Measurements from ENCODE around the gene FSIP1. TPM values are rescaled to one million over a fixed set of nuclear protein-coding genes. Genes with fewer than 3 reads are reported as not detected.

The FSIP1 gene
- total RNA-seq, 5 donors from 2014 or later (not counting 1 experiment from before 2014, with no cell fraction given): 0.30 to 1.0 (median 0.43) TPM

DNA sequence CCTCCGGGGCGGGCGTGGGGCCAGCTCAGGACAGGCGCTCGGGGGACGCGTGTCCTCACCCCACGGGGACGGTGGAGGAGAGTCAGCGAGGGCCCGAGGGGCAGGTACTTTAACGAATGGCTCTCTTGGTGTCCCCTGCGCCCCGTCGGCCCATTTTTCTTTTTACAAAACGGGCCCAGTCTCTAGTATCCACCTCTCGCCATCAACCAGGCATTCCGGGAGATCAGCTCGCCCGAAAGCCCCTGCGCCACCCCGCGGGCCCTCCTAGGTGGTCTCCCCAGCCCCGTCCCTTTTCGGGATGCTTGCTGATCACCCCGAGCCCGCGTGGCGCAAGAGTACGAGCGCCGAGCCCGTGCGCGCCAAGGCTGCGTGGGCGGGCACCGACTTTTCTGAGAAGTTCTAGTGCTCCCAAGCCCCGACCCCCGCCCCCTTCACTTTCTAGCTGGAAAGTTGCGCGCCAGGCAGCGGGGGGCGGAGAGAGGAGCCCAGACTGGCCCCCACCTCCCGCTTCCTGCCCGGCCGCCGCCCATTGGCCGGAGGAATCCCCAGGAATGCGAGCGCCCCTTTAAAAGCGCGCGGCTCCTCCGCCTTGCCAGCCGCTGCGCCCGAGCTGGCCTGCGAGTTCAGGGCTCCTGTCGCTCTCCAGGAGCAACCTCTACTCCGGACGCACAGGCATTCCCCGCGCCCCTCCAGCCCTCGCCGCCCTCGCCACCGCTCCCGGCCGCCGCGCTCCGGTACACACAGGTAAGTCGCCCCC is 202.0 kb downstream of the FSIP1 start, which contains the start of gene THBS1:
TSS of gene THBS1 (plus strand) at position 595 of the 757 bp plus-strand sequence. CDS start 779 bp downstream, outside the sequence.
- no peak within 1 kb of the TSS for H3K27ac ChIP-seq (ENCODE audit: low read length)
- peak within 1 kb of the TSS; percentile 69 to 78 (median 71) for H3K4me3 Mint-ChIP-seq
- ChIA-PET CTCF (interaction anchor here (0.6 to 1.4 kb wide), 7 partner anchors 9 to 1234 kb away, joined by 3 to 11 read pairs (median 3); no protein-coding TSS in a partner anchor), POLR2A (interaction anchor here in 1 of 2 donors (0.6 kb wide), 1 partner anchor 47 kb away, joined by 4 read pairs; no protein-coding TSS in a partner anchor)
- peaks cover 0 to 24% of the 10 kb centered on the region in 2 experiments for H3K4me1 ChIP-seq (ENCODE audit: control insufficient read depth in 1 of 2, extremely low read depth in 1 of 2, insufficient read depth in 2 of 2, low read length in 2 of 2)
- peak within 1 kb of the TSS; percentile 55 to 58 for H3K4me3 ChIP-seq (ENCODE audit: control insufficient read depth in 1 of 2, extremely low read depth in 1 of 2, low read length in 1 of 2)
- peaks cover 16 to 47% (median 21%) of the 10 kb centered on the region in 3 donors for H3K4me1 Mint-ChIP-seq
- H3K9me3 Mint-ChIP-seq: no peaks in the 10 kb centered on the region
- H3K36me3 Mint-ChIP-seq: no peaks in the 10 kb centered on the region
- H3K27ac Mint-ChIP-seq: peak within 1 kb of the TSS; percentile 28 to 53
- DNase-seq (peak in 9 of 35 experiments; percentile 7 to 38 (median 15)), ATAC-seq (replicated peaks in 1 of 4) (peak; percentile 35 to 51 (median 44))
- WGBS (ENCODE audit: insufficient coverage): under 1% methylated on average over 70 of the region's 74 CpGs
- peaks cover 0 to 36% of the 10 kb centered on the region in 2 experiments for H3K27me3 ChIP-seq (replicated peaks in 1 of 2; ENCODE audit: control insufficient read depth in 2 of 2, extremely low read depth in 1 of 2, insufficient read depth in 2 of 2, low read length in 1 of 2)
- peaks cover 38 to 57% of the 10 kb centered on the region in 2 donors for H3K27me3 Mint-ChIP-seq
- H3K36me3 ChIP-seq (ENCODE audit: control insufficient read depth in 2 of 2, extremely low read depth in 1 of 2, insufficient read depth in 1 of 2, low read length in 1 of 2): no peaks in the 10 kb centered on the region
- no peaks in the 10 kb centered on the region for H3K9me3 ChIP-seq

DNA sequence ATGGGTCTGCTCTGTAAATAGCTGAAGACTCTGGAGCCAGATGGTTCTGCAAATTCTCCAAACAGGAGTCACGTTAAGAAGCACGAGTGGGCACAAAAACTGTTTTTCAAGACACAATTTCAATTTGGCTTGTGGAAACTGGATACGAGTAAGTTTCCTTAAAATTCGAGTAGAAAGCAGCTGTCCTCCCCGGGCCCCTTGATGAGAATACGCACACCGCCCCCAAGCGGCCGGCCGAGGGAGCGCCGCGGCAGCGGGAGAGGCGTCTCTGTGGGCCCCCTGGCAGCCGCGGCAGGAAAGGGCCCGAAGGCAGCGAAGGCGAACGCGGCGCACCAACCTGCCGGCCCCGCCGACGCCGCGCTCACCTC is 202.5 kb downstream of the FSIP1 start:
- H3K27me3 ChIP-seq (replicated peaks in 1 of 2; ENCODE audit: control insufficient read depth in 2 of 2, extremely low read depth in 1 of 2, insufficient read depth in 2 of 2, low read length in 1 of 2): peaks cover 0 to 40% of the 10 kb centered on the region in 2 experiments
- ATAC-seq (replicated peaks in 1 of 4) (peak; percentile 83 to 90 (median 88)), DNase-seq (peak; percentile 56 to 88 (median 79))
- no peak overlapping the region for H3K27ac ChIP-seq (ENCODE audit: low read length)
- WGBS (ENCODE audit: insufficient coverage): 2% methylated on average over 29 of the region's 29 CpGs
- peaks cover 0 to 24% of the 10 kb centered on the region in 2 experiments for H3K4me1 ChIP-seq (ENCODE audit: control insufficient read depth in 1 of 2, extremely low read depth in 1 of 2, insufficient read depth in 2 of 2, low read length in 2 of 2)
- Mint-ChIP-seq H3K9me3 (no peaks in the 10 kb centered on the region), H3K27ac (no peak overlapping the region), H3K36me3 (no peaks in the 10 kb centered on the region), H3K4me1 (peaks cover 16 to 47% (median 18%) of the 10 kb centered on the region in 3 donors), H3K27me3 (peaks cover 41 to 63% of the 10 kb centered on the region in 2 donors), H3K4me3 (peak overlapping the region; percentile 59 to 78 (median 71))
- ChIA-PET POLR2A (no interaction called here), CTCF (interaction anchor here (0.6 to 1.4 kb wide), 10 partner anchors 10 to 1233 kb away, joined by 3 to 11 read pairs (median 3); no protein-coding TSS in a partner anchor)
- no peaks in the 10 kb centered on the region for H3K9me3 ChIP-seq
- no peaks in the 10 kb centered on the region for H3K36me3 ChIP-seq (ENCODE audit: control insufficient read depth in 2 of 2, extremely low read depth in 1 of 2, insufficient read depth in 1 of 2, low read length in 1 of 2)
- peak overlapping the region; percentile 55 to 58 for H3K4me3 ChIP-seq (ENCODE audit: control insufficient read depth in 1 of 2, extremely low read depth in 1 of 2, low read length in 1 of 2)

DNA sequence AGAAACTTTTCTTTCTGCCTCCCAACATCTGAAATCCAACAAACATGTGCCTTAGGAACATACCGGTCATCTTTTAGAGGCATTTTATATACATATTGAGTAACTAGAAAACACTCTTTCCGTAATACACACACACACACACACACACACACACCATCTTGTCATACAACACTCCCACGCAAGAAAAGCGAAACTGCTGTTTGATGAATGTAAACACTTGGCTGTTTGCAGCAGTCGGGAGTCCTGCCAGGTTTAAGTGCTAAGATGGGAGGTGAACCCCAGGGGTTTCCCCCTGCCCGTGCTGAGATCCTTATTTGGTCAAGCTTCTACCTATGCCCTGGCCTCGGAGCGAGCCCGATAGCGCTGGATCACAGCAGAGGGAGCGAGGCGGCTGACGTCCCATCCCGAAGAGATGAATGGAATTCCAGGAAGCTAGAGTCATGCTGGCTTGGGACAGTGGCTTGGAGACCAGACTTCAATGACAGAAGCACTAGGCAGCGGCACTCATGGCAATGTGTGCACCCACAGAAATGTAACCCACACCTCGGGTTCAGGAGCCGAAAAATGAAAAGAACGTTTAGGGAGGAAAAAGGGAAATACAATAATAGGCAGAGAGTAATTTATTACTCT is 203.0 kb downstream of the FSIP1 start:
- peak overlapping the region; percentile 54 to 78 (median 71) for H3K4me3 Mint-ChIP-seq

DNA sequence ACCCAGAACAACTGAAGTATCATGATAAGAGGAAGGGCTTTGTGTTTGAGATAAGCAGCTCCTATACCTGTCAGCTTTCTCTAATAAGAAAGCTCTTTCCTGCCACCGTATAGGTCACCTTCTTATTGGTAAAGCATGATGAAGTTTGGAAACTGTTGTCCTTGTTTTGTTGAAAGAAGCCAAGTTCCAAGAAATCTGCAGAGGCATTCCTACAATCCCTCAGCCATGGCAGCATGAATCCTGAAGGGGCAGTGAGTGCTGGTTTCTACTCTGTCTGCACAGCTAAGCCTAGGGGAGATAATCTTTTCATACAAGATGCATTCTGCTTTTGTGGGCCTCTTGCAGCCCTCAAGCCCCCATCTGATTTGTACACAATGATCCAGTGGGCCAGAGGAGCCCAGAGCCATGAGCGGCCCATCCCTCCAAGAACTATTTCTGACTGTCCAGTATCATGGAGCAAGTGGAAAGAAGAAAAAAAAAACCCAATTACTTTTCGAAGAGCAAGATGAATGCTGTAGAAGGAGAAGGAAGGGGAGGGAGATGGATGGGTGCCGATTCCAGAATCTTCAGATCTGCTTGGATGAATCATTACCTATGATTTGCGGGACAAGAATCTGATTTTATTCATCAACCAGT is 203.7 kb downstream of the FSIP1 start:
- ATAC-seq (replicated peaks in 1 of 4) (no peak), DNase-seq (no peak)
- no CpG with 5 or more reads among the region's 5 CpGs for WGBS (ENCODE audit: insufficient coverage)
- Histone ChIP-seq H3K9me3 (no peaks in the 10 kb centered on the region), H3K27ac (ENCODE audit: low read length) (no peak overlapping the region), H3K36me3 (ENCODE audit: control insufficient read depth in 2 of 2, extremely low read depth in 1 of 2, insufficient read depth in 1 of 2, low read length in 1 of 2) (no peaks in the 10 kb centered on the region), H3K27me3 (replicated peaks in 1 of 2; ENCODE audit: control insufficient read depth in 2 of 2, extremely low read depth in 1 of 2, insufficient read depth in 2 of 2, low read length in 1 of 2) (peaks cover 0 to 40% of the 10 kb centered on the region in 2 experiments), H3K4me1 (ENCODE audit: control insufficient read depth in 1 of 2, extremely low read depth in 1 of 2, insufficient read depth in 2 of 2, low read length in 2 of 2) (peaks cover 0 to 24% of the 10 kb centered on the region in 2 experiments), H3K4me3 (ENCODE audit: control insufficient read depth in 1 of 2, extremely low read depth in 1 of 2, low read length in 1 of 2) (no peak overlapping the region)
- Mint-ChIP-seq H3K27me3 (peaks cover 41 to 68% of the 10 kb centered on the region in 2 donors), H3K9me3 (no peaks in the 10 kb centered on the region), H3K4me1 (peaks cover 14 to 39% (median 16%) of the 10 kb centered on the region in 3 donors), H3K36me3 (no peaks in the 10 kb centered on the region), H3K4me3 (peak overlapping the region in 1 of 3 donors; percentile 71), H3K27ac (no peak overlapping the region)
- ChIA-PET POLR2A (no interaction called here), CTCF (interaction anchor here in 1 of 2 donors (0.6 to 1.4 kb wide), 2 partner anchors 178 kb away, joined by 3 to 11 read pairs; no protein-coding TSS in a partner anchor)

More for the DNA sequence above, 203.0 kb downstream of the FSIP1 start:
- Mint-ChIP-seq H3K36me3 (no peaks in the 10 kb centered on the region), H3K4me1 (peaks cover 14 to 44% (median 16%) of the 10 kb centered on the region in 3 donors), H3K27ac (no peak overlapping the region), H3K9me3 (no peaks in the 10 kb centered on the region), H3K27me3 (peaks cover 41 to 65% of the 10 kb centered on the region in 2 donors)
- WGBS (ENCODE audit: insufficient coverage): 54% methylated on average over 15 of the region's 18 CpGs
- Histone ChIP-seq H3K27me3 (replicated peaks in 1 of 2; ENCODE audit: control insufficient read depth in 2 of 2, extremely low read depth in 1 of 2, insufficient read depth in 2 of 2, low read length in 1 of 2) (peaks cover 0 to 40% of the 10 kb centered on the region in 2 experiments), H3K27ac (ENCODE audit: low read length) (no peak overlapping the region), H3K9me3 (no peaks in the 10 kb centered on the region), H3K4me3 (ENCODE audit: control insufficient read depth in 1 of 2, extremely low read depth in 1 of 2, low read length in 1 of 2) (no peak overlapping the region), H3K36me3 (ENCODE audit: control insufficient read depth in 2 of 2, extremely low read depth in 1 of 2, insufficient read depth in 1 of 2, low read length in 1 of 2) (no peaks in the 10 kb centered on the region), H3K4me1 (ENCODE audit: control insufficient read depth in 1 of 2, extremely low read depth in 1 of 2, insufficient read depth in 2 of 2, low read length in 2 of 2) (peaks cover 0 to 24% of the 10 kb centered on the region in 2 experiments)
- ChIA-PET POLR2A (no interaction called here), CTCF (interaction anchor here (0.6 to 1.4 kb wide), 9 partner anchors 10 to 1233 kb away, joined by 3 to 11 read pairs (median 3); no protein-coding TSS in a partner anchor)
- ATAC-seq (replicated peaks in 1 of 4): no peak
- no peak for DNase-seq

DNA sequence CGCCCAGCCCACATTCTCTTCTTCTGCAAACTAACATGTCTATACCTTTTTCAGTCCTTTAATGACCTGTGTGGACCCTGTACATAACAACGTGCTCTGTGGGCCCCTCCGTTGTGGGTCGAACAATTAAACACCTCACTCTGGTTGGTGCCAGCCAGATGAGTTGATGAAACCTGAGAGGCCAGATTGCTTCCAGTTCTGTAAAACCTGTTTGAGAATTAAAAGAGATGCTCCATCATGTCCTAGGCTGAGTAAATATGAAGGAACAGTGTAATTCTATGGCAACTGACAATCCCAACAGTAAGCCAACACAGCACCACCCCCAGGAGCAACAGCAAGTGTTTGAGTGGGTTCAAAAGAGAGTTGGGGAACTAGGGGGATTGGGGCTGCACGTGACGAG is 207.5 kb downstream of the FSIP1 start:
- Histone ChIP-seq H3K27ac (ENCODE audit: low read length) (no peak overlapping the region), H3K27me3 (replicated peaks in 1 of 2; ENCODE audit: control insufficient read depth in 2 of 2, extremely low read depth in 1 of 2, insufficient read depth in 2 of 2, low read length in 1 of 2) (peaks cover 0 to 27% of the 10 kb centered on the region in 2 experiments), H3K36me3 (ENCODE audit: control insufficient read depth in 2 of 2, extremely low read depth in 1 of 2, insufficient read depth in 1 of 2, low read length in 1 of 2) (no peaks in the 10 kb centered on the region), H3K4me3 (ENCODE audit: control insufficient read depth in 1 of 2, extremely low read depth in 1 of 2, low read length in 1 of 2) (no peak overlapping the region), H3K9me3 (no peaks in the 10 kb centered on the region), H3K4me1 (ENCODE audit: control insufficient read depth in 1 of 2, extremely low read depth in 1 of 2, insufficient read depth in 2 of 2, low read length in 2 of 2) (peaks cover 0 to 6% of the 10 kb centered on the region in 2 experiments)
- CTCF ChIA-PET: interaction anchor here in 1 of 2 donors (0.7 kb wide), 1 partner anchor 308 kb away, joined by 6 read pairs; no protein-coding TSS in a partner anchor
- no peaks in the 10 kb centered on the region for H3K36me3 Mint-ChIP-seq
- 92% methylated on average over 4 of the region's 6 CpGs for whole genome bisulfite sequencing (ENCODE audit: insufficient coverage)
- H3K4me1 Mint-ChIP-seq: peaks cover 6 to 11% (median 7%) of the 10 kb centered on the region in 3 donors
- no peak overlapping the region for H3K4me3 Mint-ChIP-seq
- H3K9me3 Mint-ChIP-seq: no peaks in the 10 kb centered on the region
- no peak for ATAC-seq (replicated peaks in 1 of 4)
- DNase-seq: no peak
- H3K27ac Mint-ChIP-seq: no peak overlapping the region
- H3K27me3 Mint-ChIP-seq: peaks cover 40 to 67% of the 10 kb centered on the region in 2 donors
- POLR2A ChIA-PET: no interaction called here

All from T-cell (primary cell).